AG10803 (cell line): ENCODE results near the gene VWA3A.

ENCODE experiments used
- DNase-seq: peaks from one replicate; pipeline ENCODE4 v3.0.0; 2010; ENCODE audit warnings: low read depth
- H3K4me3 ChIP-seq: 2 replicates; pipeline ENCODE4 v1.5.1; 2011; ENCODE audit warnings: mild to moderate bottlenecking, low read length, control low read depth
- TF ChIP-seq, protein P1 (sequence below): conservative IDR thresholded peaks from 2 replicates; pipeline ENCODE4 v1.5.1; 2011; ENCODE audit warnings: mild to moderate bottlenecking, low read length, control low read depth, inconsistent platforms

The VWA3A gene

GRCh38 chr16:22138482-22138881, 46.1 kb downstream of the VWA3A start:
- DNase-seq = no peak
- H3K4me3 ChIP-seq = no peak overlapping the region
- TF ChIP-seq, protein P1, sequence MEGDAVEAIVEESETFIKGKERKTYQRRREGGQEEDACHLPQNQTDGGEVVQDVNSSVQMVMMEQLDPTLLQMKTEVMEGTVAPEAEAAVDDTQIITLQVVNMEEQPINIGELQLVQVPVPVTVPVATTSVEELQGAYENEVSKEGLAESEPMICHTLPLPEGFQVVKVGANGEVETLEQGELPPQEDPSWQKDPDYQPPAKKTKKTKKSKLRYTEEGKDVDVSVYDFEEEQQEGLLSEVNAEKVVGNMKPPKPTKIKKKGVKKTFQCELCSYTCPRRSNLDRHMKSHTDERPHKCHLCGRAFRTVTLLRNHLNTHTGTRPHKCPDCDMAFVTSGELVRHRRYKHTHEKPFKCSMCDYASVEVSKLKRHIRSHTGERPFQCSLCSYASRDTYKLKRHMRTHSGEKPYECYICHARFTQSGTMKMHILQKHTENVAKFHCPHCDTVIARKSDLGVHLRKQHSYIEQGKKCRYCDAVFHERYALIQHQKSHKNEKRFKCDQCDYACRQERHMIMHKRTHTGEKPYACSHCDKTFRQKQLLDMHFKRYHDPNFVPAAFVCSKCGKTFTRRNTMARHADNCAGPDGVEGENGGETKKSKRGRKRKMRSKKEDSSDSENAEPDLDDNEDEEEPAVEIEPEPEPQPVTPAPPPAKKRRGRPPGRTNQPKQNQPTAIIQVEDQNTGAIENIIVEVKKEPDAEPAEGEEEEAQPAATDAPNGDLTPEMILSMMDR = no peak

DNA sequence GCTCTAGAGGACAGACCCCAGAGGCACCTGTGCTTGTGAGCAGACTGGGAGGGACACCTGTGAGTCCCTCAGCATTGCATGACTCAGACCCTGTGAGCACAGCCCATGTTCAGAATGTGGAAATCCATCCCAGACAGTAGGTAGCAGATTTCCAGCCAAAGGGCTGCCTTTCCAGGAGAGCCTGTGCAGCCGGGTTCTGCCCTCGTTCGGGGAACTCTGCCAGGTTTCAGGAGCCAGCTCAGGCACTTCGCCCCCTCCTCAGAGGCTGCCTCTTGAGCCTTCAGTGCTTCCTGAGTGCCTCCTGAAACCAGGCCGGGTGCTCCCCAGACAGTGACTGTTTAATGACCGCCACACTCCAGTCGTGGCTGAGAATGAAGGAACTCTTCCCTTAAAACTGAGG, 46.7 kb downstream of the VWA3A start:
- TF ChIP-seq, protein P1 = no peak
- no peak for DNase-seq
- no peak overlapping the region for H3K4me3 ChIP-seq

DNA sequence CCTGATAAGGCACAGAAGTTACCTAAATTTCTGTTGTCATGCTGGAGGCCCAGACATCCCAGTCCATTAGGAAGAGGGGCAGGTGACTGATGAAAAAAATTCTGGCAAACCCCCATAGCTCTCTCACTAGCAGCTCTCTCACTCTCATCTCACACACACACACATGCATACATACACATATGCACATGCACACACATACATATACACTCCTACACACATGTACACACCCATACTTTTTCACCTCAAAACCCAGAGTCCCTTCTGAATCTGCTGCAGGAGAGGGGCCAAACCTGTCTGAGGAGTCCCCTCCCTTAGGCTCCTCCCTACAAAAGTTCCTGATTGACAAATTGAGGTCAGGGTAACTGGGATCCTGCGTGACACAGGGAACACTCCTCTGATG, 47.4 kb downstream of the VWA3A start:
- TF ChIP-seq, protein P1 = no peak
- no peak overlapping the region for H3K4me3 ChIP-seq
- no peak for DNase-seq

GRCh38 chr16:22141767-22142166, 49.4 kb downstream of the VWA3A start:
- peak; percentile 16 for DNase-seq
- TF ChIP-seq, protein P1 = peak; percentile 47
- no peak overlapping the region for H3K4me3 ChIP-seq

GRCh38 chr16:22144520-22144919, 52.2 kb downstream of the VWA3A start:
- DNase-seq = no peak
- TF ChIP-seq, protein P1 = no peak
- no peak overlapping the region for H3K4me3 ChIP-seq

GRCh38 chr16:22147853-22148252, 55.5 kb downstream of the VWA3A start:
- TF ChIP-seq, protein P1 = no peak
- no peak overlapping the region for H3K4me3 ChIP-seq
- DNase-seq = no peak

DNA sequence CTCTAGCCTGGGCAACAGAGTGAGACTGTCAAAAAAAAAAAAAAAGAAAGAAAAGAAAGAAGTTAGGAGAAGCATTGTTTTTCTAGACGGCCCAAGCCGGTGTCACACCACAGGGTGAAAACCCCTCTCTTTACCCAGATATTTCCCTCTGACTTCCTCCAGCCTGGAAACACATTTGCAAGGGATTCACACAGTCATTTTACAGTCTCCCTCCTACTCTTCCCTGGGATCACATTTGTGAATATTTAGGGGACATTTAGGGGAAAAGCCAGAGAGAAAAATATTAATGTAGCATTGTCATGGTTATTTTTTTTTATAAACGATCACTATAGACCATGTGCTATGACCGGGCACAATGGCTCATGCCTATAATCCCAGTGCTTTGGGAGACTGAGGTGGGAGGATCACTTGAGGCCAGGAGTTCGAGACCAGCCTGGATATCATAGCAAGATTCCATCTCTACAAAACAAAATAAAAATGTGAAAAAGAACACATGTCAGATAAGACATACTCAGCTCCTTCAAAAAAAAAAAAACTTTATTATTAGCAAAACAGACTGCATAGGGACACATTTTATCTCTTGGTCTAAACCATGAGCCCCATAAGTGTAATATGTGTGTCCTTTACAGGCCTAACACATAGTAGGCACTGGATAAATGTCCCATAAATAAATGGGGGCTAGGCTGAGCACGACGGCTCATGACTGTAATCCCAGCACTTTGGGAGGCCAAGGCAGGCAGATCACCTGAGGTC, 59.1 kb downstream of the VWA3A start:
- no peak for DNase-seq
- TF ChIP-seq, protein P1 = no peak
- no peak overlapping the region for H3K4me3 ChIP-seq
